Activated naive CD8-positive, alpha-beta T cell treated with anti-CD3 and anti-CD28 coated beads, Interleukin-2, amount 50 U/mL, for 24 hours (primary cell): ENCODE data around the gene CILP.

ENCODE experiments used
- ATAC-seq: fragments of 150-1000 bp; cut with Tn5 transposase; one replicate; pipeline ENCODE4 v1.10.0; 2021
- DNase-seq: peaks from one replicate; pipeline ENCODE4 v3.0.0; 2021
- H3K27ac Mint-ChIP-seq: one replicate; pipeline ENCODE4 v1.8.0; 2021; ENCODE audit warnings: mild to moderate bottlenecking, mixed read lengths
- H3K27me3 Mint-ChIP-seq: one replicate; pipeline ENCODE4 v1.8.0; 2021; ENCODE audit warnings: mixed read lengths
- H3K36me3 Mint-ChIP-seq: one replicate; pipeline ENCODE4 v1.8.0; 2021; ENCODE audit warnings: low read depth, mixed read lengths
- H3K4me1 Mint-ChIP-seq: one replicate; pipeline ENCODE4 v1.8.0; 2021; ENCODE audit warnings: mixed read lengths
- H3K4me3 Mint-ChIP-seq: one replicate; pipeline ENCODE4 v1.8.0; 2021; ENCODE audit warnings: mild to moderate bottlenecking, moderate library complexity, mixed read lengths
- H3K9me3 Mint-ChIP-seq: one replicate; pipeline ENCODE4 v1.8.0; 2021; ENCODE audit warnings: mixed read lengths

The CILP gene

DNA sequence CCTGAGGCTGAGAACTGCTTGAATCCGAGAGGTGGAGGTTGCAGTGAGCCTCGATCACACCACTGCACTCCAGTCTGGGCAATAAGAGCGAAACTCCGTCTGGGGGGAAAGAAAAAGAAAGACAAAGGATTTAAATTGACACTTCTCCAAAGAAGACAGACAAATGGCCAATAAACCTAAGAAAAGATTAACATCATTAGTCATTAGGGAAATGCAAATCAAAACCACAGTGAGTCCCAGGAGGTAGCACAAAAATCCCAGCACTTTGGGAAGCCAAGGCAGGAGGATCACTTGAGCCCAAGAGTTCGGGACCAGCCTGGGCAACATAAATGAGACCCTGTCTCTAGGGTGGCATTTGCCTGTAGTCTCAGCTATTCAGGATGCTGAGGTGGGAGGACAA is 38.7 kb downstream of the CILP start:
- peaks cover 28% of the 10 kb centered on the region for H3K36me3 Mint-ChIP-seq
- ATAC-seq (no peak), DNase-seq (no peak)
- H3K4me3 Mint-ChIP-seq = no peak overlapping the region
- H3K27me3 Mint-ChIP-seq = no peaks in the 10 kb centered on the region
- H3K27ac Mint-ChIP-seq = no peak overlapping the region
- peaks cover 7% of the 10 kb centered on the region for H3K4me1 Mint-ChIP-seq
- H3K9me3 Mint-ChIP-seq = no peaks in the 10 kb centered on the region

DNA sequence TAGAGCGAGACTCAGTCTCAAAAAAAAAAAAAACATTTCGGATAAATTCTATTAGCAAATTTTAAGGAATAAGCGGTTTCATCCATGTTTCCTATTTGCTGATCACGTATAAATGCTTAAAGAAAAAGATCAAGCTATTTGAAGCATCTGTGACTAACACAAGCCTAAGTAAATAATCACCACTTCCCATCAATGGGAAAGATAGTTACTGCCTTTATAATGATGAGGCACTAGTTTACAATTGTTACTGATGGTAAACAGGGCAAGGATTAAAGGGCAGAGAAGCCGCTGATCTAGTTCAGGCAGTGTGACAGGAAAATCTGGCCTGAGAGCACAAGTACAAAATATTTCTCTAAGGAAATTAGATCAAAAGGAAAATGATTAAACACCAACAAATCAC is 39.8 kb downstream of the CILP start:
- no peak for DNase-seq
- no peaks in the 10 kb centered on the region for H3K9me3 Mint-ChIP-seq
- H3K27ac Mint-ChIP-seq = no peak overlapping the region
- ATAC-seq = no peak
- H3K27me3 Mint-ChIP-seq = no peaks in the 10 kb centered on the region
- H3K4me3 Mint-ChIP-seq = no peak overlapping the region
- peaks cover 7% of the 10 kb centered on the region for H3K4me1 Mint-ChIP-seq
- H3K36me3 Mint-ChIP-seq = peaks cover 26% of the 10 kb centered on the region

DNA sequence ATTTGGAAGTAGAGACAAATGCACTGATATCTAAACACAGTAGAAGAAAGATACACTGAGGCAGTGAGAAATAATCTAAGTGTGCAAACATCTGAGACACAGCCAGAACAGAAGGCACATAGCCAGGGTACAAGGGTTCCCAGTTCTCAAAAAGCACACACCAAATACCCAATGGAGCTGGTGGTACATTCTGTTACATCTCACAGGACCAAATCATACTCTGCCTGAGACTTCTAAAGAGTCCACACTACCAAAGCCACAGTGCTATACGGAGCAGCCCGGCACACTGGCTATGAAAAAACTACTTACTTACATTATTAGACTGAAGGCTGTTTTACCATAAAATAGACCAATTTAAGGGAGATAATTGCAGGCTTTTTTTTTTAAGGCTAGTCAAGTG is 45.4 kb downstream of the CILP start:
- Mint-ChIP-seq H3K9me3 (no peaks in the 10 kb centered on the region), H3K36me3 (peaks cover 12% of the 10 kb centered on the region), H3K4me3 (no peak overlapping the region), H3K27me3 (no peaks in the 10 kb centered on the region), H3K4me1 (no peaks in the 10 kb centered on the region), H3K27ac (no peak overlapping the region)
- ATAC-seq (no peak), DNase-seq (no peak)

DNA sequence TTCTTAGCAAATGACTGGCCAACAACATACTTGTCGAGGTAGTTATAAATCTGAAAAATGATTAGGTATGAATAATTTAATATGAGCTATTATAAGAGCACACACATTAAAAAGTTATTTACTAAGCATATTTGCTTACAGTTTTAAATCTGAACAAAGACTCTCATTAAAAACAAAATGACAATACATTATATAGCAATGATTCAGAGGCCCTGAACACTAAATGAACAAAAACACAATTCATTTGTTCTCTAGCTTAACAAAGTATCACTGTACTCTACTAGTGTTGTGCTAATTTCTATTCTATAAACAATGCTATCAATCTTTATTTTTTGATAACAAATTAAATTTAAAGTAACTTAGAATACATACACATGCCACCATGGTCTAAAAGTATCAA is 47.1 kb downstream of the CILP start:
- Mint-ChIP-seq H3K4me1 (no peaks in the 10 kb centered on the region), H3K27me3 (no peaks in the 10 kb centered on the region), H3K36me3 (peaks cover 15% of the 10 kb centered on the region), H3K27ac (no peak overlapping the region), H3K9me3 (no peaks in the 10 kb centered on the region), H3K4me3 (no peak overlapping the region)
- DNase-seq (no peak), ATAC-seq (no peak)

DNA sequence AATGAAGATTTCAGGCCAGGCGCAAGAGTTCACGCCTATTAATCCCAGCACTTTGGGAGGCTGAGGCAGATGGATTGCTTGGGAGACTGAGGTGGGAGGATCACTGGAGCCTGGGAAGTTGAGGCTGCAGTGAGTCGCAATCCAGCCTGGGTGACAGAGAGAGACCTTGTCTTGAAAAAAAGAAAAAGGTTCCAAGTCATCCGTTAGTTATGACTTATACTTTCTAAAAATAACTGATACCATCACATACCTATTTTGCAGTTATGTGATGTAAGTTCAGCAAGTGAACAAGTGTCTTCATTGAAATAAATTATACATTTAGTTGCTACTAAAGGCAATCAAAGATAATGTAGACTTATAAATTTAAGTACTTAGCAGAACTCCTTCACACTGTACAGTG is 48.2 kb downstream of the CILP start:
- H3K4me1 Mint-ChIP-seq = no peaks in the 10 kb centered on the region
- no peak overlapping the region for H3K27ac Mint-ChIP-seq
- ATAC-seq (no peak), DNase-seq (no peak)
- no peak overlapping the region for H3K4me3 Mint-ChIP-seq
- H3K36me3 Mint-ChIP-seq = peaks cover 19% of the 10 kb centered on the region
- H3K9me3 Mint-ChIP-seq = no peaks in the 10 kb centered on the region
- H3K27me3 Mint-ChIP-seq = no peaks in the 10 kb centered on the region

DNA sequence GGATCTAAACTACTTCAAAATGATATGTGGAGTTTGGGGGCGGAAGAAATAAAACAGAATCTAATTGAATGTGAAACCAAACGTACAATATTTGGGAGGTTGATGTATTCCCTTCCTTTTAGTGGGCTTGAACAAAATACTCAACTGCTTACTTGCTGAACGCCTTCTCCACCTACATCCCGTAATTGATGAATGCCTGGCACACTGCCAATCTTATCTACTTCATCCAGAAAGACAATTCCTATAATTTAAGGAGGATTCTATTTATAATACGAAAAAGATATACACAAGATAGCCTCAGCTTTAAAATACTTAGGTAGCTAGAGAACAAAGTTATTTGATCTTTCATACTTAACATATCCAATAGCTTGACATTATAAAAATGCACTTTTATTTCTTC is 54.6 kb downstream of the CILP start:
- Mint-ChIP-seq H3K4me1 (no peaks in the 10 kb centered on the region), H3K4me3 (no peak overlapping the region), H3K27me3 (no peaks in the 10 kb centered on the region), H3K9me3 (no peaks in the 10 kb centered on the region), H3K36me3 (peaks cover 42% of the 10 kb centered on the region), H3K27ac (no peak overlapping the region)
- DNase-seq (no peak), ATAC-seq (no peak)

DNA sequence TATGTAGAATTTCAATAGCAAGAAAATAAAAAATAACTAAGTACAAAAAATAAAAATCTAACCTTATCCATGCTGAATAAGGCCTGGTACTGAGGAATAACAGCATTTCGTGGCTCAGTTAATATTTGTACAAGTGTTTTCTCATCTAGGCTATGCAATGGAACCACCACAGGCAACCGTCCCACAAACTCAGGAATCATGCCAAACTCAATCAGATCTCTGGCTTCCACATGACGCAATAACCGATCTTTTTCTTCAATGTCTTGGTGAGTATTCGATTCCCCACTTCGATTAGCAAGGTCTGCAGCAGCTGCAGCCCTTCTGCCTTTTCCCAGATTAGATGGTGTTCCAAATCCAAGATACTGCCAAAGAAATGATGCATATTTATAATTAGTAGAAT is 56.6 kb downstream of the CILP start:
- DNase-seq (no peak), ATAC-seq (no peak)
- Mint-ChIP-seq H3K27me3 (no peaks in the 10 kb centered on the region), H3K4me1 (no peaks in the 10 kb centered on the region), H3K27ac (no peak overlapping the region), H3K4me3 (no peak overlapping the region), H3K9me3 (no peaks in the 10 kb centered on the region), H3K36me3 (peaks cover 43% of the 10 kb centered on the region)

DNA sequence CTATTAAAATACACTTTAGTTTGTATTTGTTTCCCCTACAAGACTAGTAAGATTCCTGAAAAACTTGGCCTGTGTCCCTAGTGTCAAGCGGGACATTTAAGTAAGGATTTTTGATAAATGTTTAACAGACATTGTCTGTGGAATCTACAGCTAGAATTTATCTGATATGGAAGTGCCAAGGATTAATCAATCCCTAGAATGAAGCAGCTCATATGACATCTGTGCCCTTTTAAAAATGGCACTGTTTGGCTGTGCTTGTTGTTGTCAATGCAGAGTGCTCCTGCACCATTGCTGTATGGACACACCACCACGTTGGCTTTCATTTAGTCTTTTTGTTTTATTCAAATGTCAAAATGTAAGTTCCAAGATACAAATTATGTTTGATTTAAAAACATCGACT is 63.4 kb downstream of the CILP start:
- ATAC-seq = no peak
- DNase-seq = no peak
- Mint-ChIP-seq H3K4me3 (no peak overlapping the region), H3K27me3 (no peaks in the 10 kb centered on the region), H3K9me3 (no peaks in the 10 kb centered on the region), H3K27ac (no peak overlapping the region), H3K4me1 (no peaks in the 10 kb centered on the region), H3K36me3 (peaks cover 17% of the 10 kb centered on the region)

DNA sequence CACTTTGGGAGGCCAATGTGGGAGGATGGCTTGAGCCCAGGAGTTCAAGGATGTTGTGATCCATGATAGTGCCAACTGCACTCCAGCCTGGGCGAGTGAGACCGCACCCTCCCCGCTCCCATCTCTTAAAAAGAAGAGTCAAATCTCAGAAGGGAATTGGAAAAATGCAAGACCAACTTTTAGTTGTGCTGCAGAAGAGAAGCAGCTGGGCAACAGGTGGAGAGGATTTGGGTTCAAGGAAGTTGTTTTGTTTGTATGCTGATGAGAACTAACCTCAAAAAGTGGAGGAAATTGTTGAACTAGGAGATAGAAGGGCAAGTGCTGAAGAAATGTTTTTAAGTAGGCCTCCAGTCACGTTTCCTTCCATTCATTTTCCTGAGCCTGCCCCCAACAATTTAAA is 64.8 kb downstream of the CILP start:
- Mint-ChIP-seq H3K36me3 (peaks cover 11% of the 10 kb centered on the region), H3K9me3 (no peaks in the 10 kb centered on the region), H3K27ac (no peak overlapping the region), H3K4me1 (no peaks in the 10 kb centered on the region), H3K27me3 (no peaks in the 10 kb centered on the region), H3K4me3 (no peak overlapping the region)
- DNase-seq (no peak), ATAC-seq (no peak)
